GM04504 (cell line): ENCODE results near the gene CACNA1F.

ENCODE experiments used
- DNase-seq: peaks from one replicate; pipeline ENCODE4 v3.0.0-alpha.2; 2012; ENCODE audit warnings: low read depth

Gene CACNA1F

GRCh38 chrX:49198540-49199314 lies 34.4 kb downstream of the CACNA1F start:
- no peak for DNase-seq

GRCh38 chrX:49197543-49198087 lies 35.5 kb downstream of the CACNA1F start:
- DNase-seq: no peak

GRCh38 chrX:49193542-49193964 lies 39.6 kb downstream of the CACNA1F start:
- no peak for DNase-seq

- no peak for DNase-seq
Measured at GRCh38 chrX:49192722-49193328, 40.3 kb downstream of the CACNA1F start.

GRCh38 chrX:49191574-49192011 lies 41.5 kb downstream of the CACNA1F start:
- no peak for DNase-seq

- peak; percentile 97 for DNase-seq
Measured at GRCh38 chrX:49190821-49191573, 42.1 kb downstream of the CACNA1F start.

GRCh38 chrX:49189606-49190005 lies 43.5 kb downstream of the CACNA1F start:
- no peak for DNase-seq

- DNase-seq: no peak
Measured at GRCh38 chrX:49188468-49189076, 44.6 kb downstream of the CACNA1F start.

- no peak for DNase-seq
Measured at GRCh38 chrX:49187526-49187925, 45.6 kb downstream of the CACNA1F start.

GRCh38 chrX:49187028-49187394 lies 46.1 kb downstream of the CACNA1F start:
- DNase-seq: no peak

GRCh38 chrX:49186125-49187027 lies 46.8 kb downstream of the CACNA1F start, which contains the start of gene PRICKLE3:
Gene PRICKLE3, minus strand, starts transcription at chrX:49186373. Its CDS starts 76 bp downstream, at chrX:49186297.
- peak; percentile 24 for DNase-seq

GRCh38 chrX:49184294-49185281 lies 48.6 kb downstream of the CACNA1F start:
- peak; percentile 74 for DNase-seq

GRCh38 chrX:49183701-49184281 lies 49.3 kb downstream of the CACNA1F start:
- DNase-seq: no peak

- no peak for DNase-seq
Measured at GRCh38 chrX:49179358-49179757, 53.8 kb downstream of the CACNA1F start.

- DNase-seq: no peak
Measured at GRCh38 chrX:49178537-49178936, 54.6 kb downstream of the CACNA1F start.

- no peak for DNase-seq
Measured at GRCh38 chrX:49177873-49178480, 55.2 kb downstream of the CACNA1F start.

- no peak for DNase-seq
Measured at GRCh38 chrX:49177338-49177833, 55.8 kb downstream of the CACNA1F start.

GRCh38 chrX:49176421-49177326 lies 56.5 kb downstream of the CACNA1F start:
- no peak for DNase-seq
